ENCODE data around the gene SNAP23.

DNA sequence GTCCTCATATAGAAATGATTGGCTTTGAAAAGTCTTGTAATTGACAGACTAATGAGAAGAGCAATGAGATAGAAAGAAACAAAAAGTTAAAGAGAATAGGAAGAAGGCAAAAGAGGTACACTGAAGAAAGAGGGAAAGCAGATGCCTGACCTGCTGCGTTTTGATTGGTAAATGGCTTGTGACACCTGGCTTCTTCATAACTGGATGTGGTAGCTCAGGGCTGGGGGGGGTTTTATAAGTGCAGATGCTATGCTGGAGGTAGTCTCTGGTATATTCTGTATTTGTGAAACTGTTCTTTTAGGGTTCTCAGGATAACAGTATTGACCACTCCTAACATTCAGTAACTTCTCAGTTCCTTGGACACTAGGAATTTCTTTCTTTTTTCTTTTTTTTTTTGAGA lies 81.3 kb downstream of the SNAP23 start:
- TF ChIP-seq, protein P1, sequence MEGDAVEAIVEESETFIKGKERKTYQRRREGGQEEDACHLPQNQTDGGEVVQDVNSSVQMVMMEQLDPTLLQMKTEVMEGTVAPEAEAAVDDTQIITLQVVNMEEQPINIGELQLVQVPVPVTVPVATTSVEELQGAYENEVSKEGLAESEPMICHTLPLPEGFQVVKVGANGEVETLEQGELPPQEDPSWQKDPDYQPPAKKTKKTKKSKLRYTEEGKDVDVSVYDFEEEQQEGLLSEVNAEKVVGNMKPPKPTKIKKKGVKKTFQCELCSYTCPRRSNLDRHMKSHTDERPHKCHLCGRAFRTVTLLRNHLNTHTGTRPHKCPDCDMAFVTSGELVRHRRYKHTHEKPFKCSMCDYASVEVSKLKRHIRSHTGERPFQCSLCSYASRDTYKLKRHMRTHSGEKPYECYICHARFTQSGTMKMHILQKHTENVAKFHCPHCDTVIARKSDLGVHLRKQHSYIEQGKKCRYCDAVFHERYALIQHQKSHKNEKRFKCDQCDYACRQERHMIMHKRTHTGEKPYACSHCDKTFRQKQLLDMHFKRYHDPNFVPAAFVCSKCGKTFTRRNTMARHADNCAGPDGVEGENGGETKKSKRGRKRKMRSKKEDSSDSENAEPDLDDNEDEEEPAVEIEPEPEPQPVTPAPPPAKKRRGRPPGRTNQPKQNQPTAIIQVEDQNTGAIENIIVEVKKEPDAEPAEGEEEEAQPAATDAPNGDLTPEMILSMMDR (IDR thresholded peaks at IDR 0.05), result no peak
- TF ChIP-seq POLR2AphosphoS5 (IDR thresholded peaks at IDR 0.05) (no peak), POLR2A (IDR thresholded peaks at IDR 0.05) (no peak), EP300 (IDR thresholded peaks at IDR 0.05) (no peak)

All from sigmoid colon (tissue), 4 donors.